C4-2B (cell line): ENCODE measurements around the gene TRIO.

ENCODE experiments used
- H3K27ac ChIP-seq: fragments of 450-650 bp; 2 replicates; pipeline ENCODE4 v1.5.1; 2017
- CTCF ChIP-seq: fragments of 450-650 bp; conservative IDR thresholded peaks from 2 replicates; pipeline ENCODE4 v1.5.1; 2017; ENCODE audit warnings: mild to moderate bottlenecking
- ZFX ChIP-seq: fragments of 450-650 bp; IDR thresholded peaks from 2 replicates; pipeline ENCODE4 v1.6.1; 2017

TRIO gene

GRCh38 chr5:14443671-14444093 is 300.5 kb downstream of the TRIO start:
- H3K27ac ChIP-seq: no peak overlapping the region
- TF ChIP-seq CTCF: no peak
- no peak for TF ChIP-seq ZFX

- H3K27ac ChIP-seq: no peak overlapping the region
- TF ChIP-seq CTCF: no peak
- TF ChIP-seq ZFX: no peak
These were observed 301.0 kb downstream of the TRIO start for GRCh38 chr5:14444161-14444560.

GRCh38 chr5:14445013-14445412 is 301.9 kb downstream of the TRIO start:
- no peak overlapping the region for H3K27ac ChIP-seq
- TF ChIP-seq CTCF (no peak), ZFX (no peak)

GRCh38 chr5:14445576-14446290 is 302.6 kb downstream of the TRIO start:
- H3K27ac ChIP-seq: no peak overlapping the region
- TF ChIP-seq ZFX (no peak), CTCF (no peak)

GRCh38 chr5:14447958-14448911 is 305.1 kb downstream of the TRIO start:
- H3K27ac ChIP-seq: no peak overlapping the region
- TF ChIP-seq CTCF: no peak
- TF ChIP-seq ZFX: no peak

- TF ChIP-seq CTCF: no peak
- TF ChIP-seq ZFX: no peak
These were observed 306.0 kb downstream of the TRIO start for GRCh38 chr5:14449052-14449661.

More at GRCh38 chr5:14449052-14449661, 306.0 kb downstream of the TRIO start:
- no peak overlapping the region for H3K27ac ChIP-seq
